SU-DHL-6 (cell line): ENCODE results near the gene CDHR2.

Experiments used
- H2AFZ ChIP-seq: fragments of 200-600 bp; sonication (generic); 2 replicates; pipeline ENCODE4 v1.6.1; 2014; ENCODE audit warnings: low read depth, mild to moderate bottlenecking, moderate library complexity, mixed read lengths, antibody characterized with exemption, low read length; ENCODE audit not compliant: severe bottlenecking
- H3F3A ChIP-seq: fragments of 200-600 bp; shearing (Covaris generic); 2 replicates; pipeline ENCODE4 v1.6.0; 2016; ENCODE audit warnings: antibody characterized with exemption, mild to moderate bottlenecking; ENCODE audit not compliant: insufficient read depth
- H3K27ac ChIP-seq: fragments of 200-600 bp; sonication (generic); 2 replicates; pipeline ENCODE4 v1.5.1; 2016; ENCODE audit warnings: low read depth, mild to moderate bottlenecking, low read length, moderate library complexity, mixed read lengths
- H3K27me3 ChIP-seq: fragments of 200-600 bp; sonication (generic), shearing (Covaris generic); 2 replicates; pipeline ENCODE4 v1.6.0; 2014; ENCODE audit warnings: mild to moderate bottlenecking, low read length
- H3K36me3 ChIP-seq: fragments of 200-600 bp; sonication (generic); 2 replicates; pipeline ENCODE4 v1.6.1; 2014; ENCODE audit warnings: mild to moderate bottlenecking, low read length, mixed read lengths
- H3K4me2 ChIP-seq: fragments of 300-600, 200-600 bp; shearing (Covaris generic), sonication (generic); 2 replicates; pipeline ENCODE4 v1.6.0; 2014; ENCODE audit warnings: low read length, low read depth, mild to moderate bottlenecking; ENCODE audit not compliant: poor library complexity, severe bottlenecking
- H3K4me3 ChIP-seq: fragments of 200-600 bp; sonication (generic); 2 replicates; pipeline ENCODE4 v1.5.1; 2014; ENCODE audit warnings: antibody characterized with exemption, low read length, mild to moderate bottlenecking, mixed read lengths; ENCODE audit not compliant: insufficient read depth, poor library complexity, severe bottlenecking
- H3K79me2 ChIP-seq: fragments of 200-600 bp; sonication (generic); 2 replicates; pipeline ENCODE4 v1.6.1; 2014; ENCODE audit warnings: mild to moderate bottlenecking, low read length, moderate library complexity; ENCODE audit not compliant: insufficient read depth
- H3K9ac ChIP-seq: fragments of 200-600 bp; sonication (generic); 2 replicates; pipeline ENCODE4 v1.7.0; 2014; ENCODE audit warnings: mild to moderate bottlenecking, low read length
- H3K9me2 ChIP-seq: fragments of 200-600 bp; sonication (generic); replicated peaks from 2 replicates; pipeline ENCODE4 v1.6.1; 2014; ENCODE audit warnings: low read length; ENCODE audit not compliant: insufficient read depth
- H3K9me3 ChIP-seq: fragments of 200-600 bp; sonication (generic); 2 replicates; pipeline ENCODE4 v1.6.1; 2014; ENCODE audit warnings: low read length, mixed read lengths; ENCODE audit not compliant: insufficient read depth
- H4K20me1 ChIP-seq: fragments of 200-600 bp; sonication (generic); 2 replicates; pipeline ENCODE4 v1.6.1; 2014; ENCODE audit warnings: low read depth, mild to moderate bottlenecking, antibody characterized with exemption, low read length, moderate library complexity, mixed read lengths
- CTCF ChIP-seq: fragments of 200-600 bp; sonication (generic); IDR thresholded peaks from one replicate; pipeline ENCODE4 v1.5.1; 2017; ENCODE audit warnings: antibody characterized with exemption, mild to moderate bottlenecking, low read length, moderate library complexity; ENCODE audit not compliant: insufficient read depth, poor library complexity, severe bottlenecking
- EZH2phosphoT487 ChIP-seq: fragments of 200-600 bp; sonication (generic), shearing (Covaris generic); conservative IDR thresholded peaks from 2 replicates; pipeline ENCODE4 v1.6.1; 2018; ENCODE audit warnings: mild to moderate bottlenecking, antibody characterized with exemption, low read length, moderate library complexity, mixed read lengths

Gene CDHR2

GRCh38 chr5:176638437-176638836 is 89.3 kb downstream of the CDHR2 start:
- no peaks in the 10 kb centered on the region for H3K9me2 ChIP-seq

GRCh38 chr5:176639208-176639607 is 90.1 kb downstream of the CDHR2 start:
- Histone ChIP-seq H3K27me3 (no peaks in the 10 kb centered on the region), H4K20me1 (no peaks in the 10 kb centered on the region), H3K36me3 (no peaks in the 10 kb centered on the region), H3F3A (no peaks in the 10 kb centered on the region), H2AFZ (no peak overlapping the region), H3K4me3 (no peak overlapping the region), H3K27ac (no peak overlapping the region), H3K9ac (no peak overlapping the region), H3K4me2 (no peak overlapping the region), H3K9me2 (no peaks in the 10 kb centered on the region), H3K9me3 (no peaks in the 10 kb centered on the region), H3K79me2 (no peaks in the 10 kb centered on the region)
- no peak for TF ChIP-seq EZH2phosphoT487

More at GRCh38 chr5:176638437-176638836, 89.3 kb downstream of the CDHR2 start:
- Histone ChIP-seq H3K27ac (no peak overlapping the region), H3K4me3 (no peak overlapping the region), H3K27me3 (no peaks in the 10 kb centered on the region), H3K9me3 (no peaks in the 10 kb centered on the region), H2AFZ (no peak overlapping the region), H3K36me3 (no peaks in the 10 kb centered on the region), H3K4me2 (no peak overlapping the region), H3F3A (no peaks in the 10 kb centered on the region), H3K9ac (no peak overlapping the region), H4K20me1 (no peaks in the 10 kb centered on the region), H3K79me2 (no peaks in the 10 kb centered on the region)
- TF ChIP-seq EZH2phosphoT487 (no peak), CTCF (no peak)

- TF ChIP-seq CTCF = no peak
- H3K27me3 ChIP-seq = no peaks in the 10 kb centered on the region
Observed at GRCh38 chr5:176639981-176640380, 90.8 kb downstream of the CDHR2 start.

GRCh38 chr5:176640616-176641015 is 91.5 kb downstream of the CDHR2 start:
- Histone ChIP-seq H3K79me2 (no peaks in the 10 kb centered on the region), H3K36me3 (no peaks in the 10 kb centered on the region), H3K9me2 (no peaks in the 10 kb centered on the region), H3K9ac (no peak overlapping the region), H3K9me3 (no peaks in the 10 kb centered on the region), H4K20me1 (no peaks in the 10 kb centered on the region), H2AFZ (no peak overlapping the region), H3K4me2 (no peak overlapping the region), H3K4me3 (no peak overlapping the region), H3K27ac (no peak overlapping the region), H3K27me3 (no peaks in the 10 kb centered on the region), H3F3A (no peaks in the 10 kb centered on the region)
- TF ChIP-seq CTCF (no peak), EZH2phosphoT487 (no peak)

More at GRCh38 chr5:176639981-176640380, 90.8 kb downstream of the CDHR2 start:
- H3K4me2 ChIP-seq = no peak overlapping the region
- no peaks in the 10 kb centered on the region for H4K20me1 ChIP-seq
- no peaks in the 10 kb centered on the region for H3K9me3 ChIP-seq
- no peak overlapping the region for H3K27ac ChIP-seq
- H3K4me3 ChIP-seq = no peak overlapping the region
- no peak overlapping the region for H3K9ac ChIP-seq
- no peak overlapping the region for H2AFZ ChIP-seq
- H3K36me3 ChIP-seq = no peaks in the 10 kb centered on the region
- H3K79me2 ChIP-seq = no peaks in the 10 kb centered on the region
- H3K9me2 ChIP-seq = no peaks in the 10 kb centered on the region
- H3F3A ChIP-seq = no peaks in the 10 kb centered on the region
